NCI-H82 treated with DMSO at 0.1 percent for 48 hours (cell line): Measurements from ENCODE around the gene SNTN.

Experiments
- DNase-seq: peaks from one replicate; lab custom pipeline; 2025; ENCODE audit not compliant: unreplicated experiment; lab: John Stamatoyannopoulos, UW

Gene SNTN

GRCh38 chr3:63673111-63673510 is 20.6 kb downstream of the SNTN start:
- no peak for DNase-seq

- no peak for DNase-seq
Measured at GRCh38 chr3:63674586-63674985, 22.1 kb downstream of the SNTN start.

GRCh38 chr3:63679186-63679585 is 26.7 kb downstream of the SNTN start:
- DNase-seq: no peak

- no peak for DNase-seq
Measured at GRCh38 chr3:63684081-63684480, 31.6 kb downstream of the SNTN start.

GRCh38 chr3:63685340-63685739 is 32.9 kb downstream of the SNTN start:
- DNase-seq: no peak

GRCh38 chr3:63687278-63688225 is 35.1 kb downstream of the SNTN start:
- DNase-seq: no peak

GRCh38 chr3:63689285-63689684 is 36.8 kb downstream of the SNTN start:
- DNase-seq: no peak

GRCh38 chr3:63693351-63693750 is 40.9 kb downstream of the SNTN start:
- no peak for DNase-seq

GRCh38 chr3:63705092-63705645 is 52.7 kb downstream of the SNTN start:
- DNase-seq: no peak

- no peak for DNase-seq
Measured at GRCh38 chr3:63706321-63707085, 54.0 kb downstream of the SNTN start.

GRCh38 chr3:63707731-63708130 is 55.3 kb downstream of the SNTN start:
- DNase-seq: no peak

- no peak for DNase-seq
Measured at GRCh38 chr3:63709576-63709975, 57.1 kb downstream of the SNTN start.
